NCI-H2196 (cell line): ENCODE measurements around the gene SOCS3.
"Not testable (repeated sequence)": the region's sequence is repeated elsewhere in the genome, so short reads cannot be mapped to it uniquely, and the experiment has no call there.

Experiments used
- DNase-seq: peaks from one replicate; lab custom pipeline; 2025; ENCODE audit not compliant: unreplicated experiment; lab: John Stamatoyannopoulos, UW

The SOCS3 gene

DNA sequence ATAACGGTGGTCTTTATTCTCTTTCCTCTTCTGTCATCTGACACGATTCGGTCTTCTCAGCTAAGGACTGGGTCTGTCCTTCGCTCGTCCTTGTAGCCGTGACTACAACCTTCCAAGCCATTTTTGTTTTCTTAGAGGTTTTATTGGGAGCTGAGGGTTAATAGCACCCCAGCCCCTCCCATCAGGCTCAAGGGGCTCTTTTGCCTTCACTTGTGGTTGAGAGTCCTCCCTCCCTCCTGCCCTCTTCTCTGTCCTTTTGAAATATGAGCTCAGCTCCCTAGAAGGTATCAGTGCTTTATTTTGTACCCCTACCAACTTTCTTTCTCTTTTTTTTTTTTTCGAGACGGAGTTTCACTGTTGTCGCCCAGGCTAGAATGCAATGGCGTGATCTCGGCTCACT is 24.7 kb downstream of the SOCS3 start:
- DNase-seq = no peak

DNA sequence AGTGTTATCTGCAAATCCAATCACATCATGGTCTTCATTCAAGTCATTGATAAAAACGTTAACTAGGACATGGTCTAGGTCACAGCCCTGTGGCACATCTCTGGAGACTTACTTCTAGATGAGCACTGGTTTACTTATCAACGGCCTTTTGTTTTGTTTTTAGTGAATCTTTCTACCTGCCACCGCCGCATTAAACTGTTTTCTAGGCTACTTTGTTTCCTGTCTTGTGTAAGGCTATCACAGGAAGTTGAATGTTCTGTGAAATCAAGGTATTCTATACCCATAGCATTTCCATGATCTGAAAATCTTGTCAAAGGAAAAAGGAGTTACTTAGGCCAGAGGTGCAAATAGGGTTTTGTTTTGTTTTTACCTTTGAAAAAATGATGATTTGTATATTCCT is 26.9 kb downstream of the SOCS3 start:
- no peak for DNase-seq

DNA sequence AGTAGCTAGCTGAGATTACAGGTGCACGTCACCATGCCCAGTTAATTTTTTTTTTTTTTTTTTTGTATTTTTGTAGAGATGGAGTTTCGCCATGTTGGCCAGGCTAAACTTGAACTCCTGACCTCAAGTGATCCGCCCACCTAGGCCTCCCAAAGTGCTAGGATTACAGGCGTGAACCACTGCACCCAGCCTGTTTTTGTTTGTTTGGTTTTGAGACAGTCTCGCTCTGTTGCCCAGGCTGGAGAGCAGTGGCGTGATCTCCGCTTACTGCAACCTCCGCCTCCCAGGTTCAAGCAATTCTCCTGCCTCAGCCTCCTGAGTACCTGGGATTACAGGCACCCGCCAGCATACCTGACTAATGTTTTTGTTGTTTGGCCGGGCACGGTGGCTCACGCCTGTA is 28.5 kb downstream of the SOCS3 start:
- DNase-seq = not testable (repeated sequence)

DNA sequence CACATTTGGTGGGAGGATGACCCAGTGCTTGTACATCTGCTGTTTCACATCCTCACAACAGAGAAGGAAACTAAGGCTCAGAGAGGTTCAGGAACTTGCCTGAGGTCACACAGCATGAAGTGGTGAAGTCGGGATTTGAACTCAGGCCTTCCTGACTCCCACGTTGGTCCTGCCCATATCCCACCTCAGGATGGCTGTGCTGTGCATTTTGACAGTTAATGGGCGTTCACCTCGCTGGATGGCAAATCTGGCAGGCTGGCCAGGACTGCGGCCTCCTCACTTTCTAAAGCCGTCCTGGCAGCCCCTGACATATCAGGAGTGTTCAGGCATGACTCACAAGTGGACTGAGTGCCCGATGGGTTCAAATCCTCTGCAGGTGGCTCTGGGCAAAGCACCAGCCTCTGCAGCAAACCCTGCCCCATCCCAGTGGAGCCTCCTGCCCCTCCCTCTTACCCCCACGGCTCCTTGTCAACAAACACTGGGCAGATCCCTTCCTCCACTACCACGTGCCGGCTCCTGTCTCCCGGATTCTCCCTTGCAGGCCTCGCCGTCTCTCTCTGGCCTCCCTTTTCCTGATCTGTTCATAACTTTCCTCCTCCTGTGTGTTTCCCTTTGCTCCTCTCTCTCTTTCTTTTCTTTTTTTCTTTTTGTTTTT is 29.2 kb downstream of the SOCS3 start:
- DNase-seq = no peak

DNA sequence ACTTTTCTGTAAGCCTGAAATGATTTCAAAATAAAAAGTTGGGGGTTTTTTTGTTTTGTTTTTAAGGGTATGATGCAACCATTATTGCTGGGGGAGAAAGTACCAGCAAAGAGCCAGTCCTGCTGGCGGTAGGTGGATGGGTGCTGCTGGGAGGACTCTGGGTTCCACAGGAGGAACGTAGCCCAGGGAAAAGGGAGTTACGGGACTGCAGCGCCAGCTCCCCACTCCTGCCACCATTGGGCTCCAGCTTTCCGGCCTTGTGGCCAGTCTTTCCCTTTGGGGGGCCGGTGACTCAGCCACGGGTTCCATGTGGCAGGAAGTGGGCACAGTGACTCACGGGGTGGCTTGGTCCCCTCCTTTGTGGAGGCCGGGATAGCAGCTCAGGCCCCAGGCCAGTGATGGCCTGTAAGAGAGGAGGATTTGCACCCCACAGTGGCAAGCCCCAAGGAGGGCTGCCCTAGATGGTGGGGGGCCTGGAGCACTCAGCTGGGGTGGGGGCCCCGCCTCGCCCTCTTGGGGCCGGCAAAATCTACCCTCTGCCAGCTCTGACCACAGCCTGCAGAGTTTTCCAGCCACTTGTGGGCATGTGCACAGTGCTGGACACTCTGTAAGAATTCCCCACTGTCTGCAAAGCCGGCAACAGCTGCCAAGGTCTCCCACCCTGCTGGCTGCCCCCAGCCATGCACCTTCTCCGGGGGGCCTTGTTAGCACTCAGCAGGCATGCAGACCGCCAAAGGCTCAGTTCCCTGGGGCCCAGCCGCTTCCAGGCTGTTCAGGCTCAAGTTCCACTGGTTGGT is 30.4 kb downstream of the SOCS3 start:
- DNase-seq = no peak

DNA sequence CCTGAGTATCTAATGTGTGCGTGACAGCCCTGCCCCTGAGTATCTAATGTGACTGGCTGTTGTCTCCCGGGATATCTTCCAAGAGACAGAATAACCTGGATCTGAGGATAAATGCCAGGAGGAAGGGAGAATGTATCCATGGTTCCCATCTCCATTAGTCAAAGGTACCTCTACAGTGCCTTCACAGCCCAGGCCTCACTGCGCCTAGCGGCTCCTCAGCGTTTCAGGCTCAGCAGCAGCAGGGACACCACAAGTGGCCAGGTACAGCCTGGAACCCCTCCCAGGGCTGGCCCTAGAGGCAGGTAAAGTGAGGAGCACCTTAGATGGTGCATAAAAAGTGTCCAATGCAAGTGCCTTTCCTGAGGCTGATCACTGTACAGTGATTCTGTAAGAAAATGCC is 32.0 kb downstream of the SOCS3 start:
- no peak for DNase-seq

DNA sequence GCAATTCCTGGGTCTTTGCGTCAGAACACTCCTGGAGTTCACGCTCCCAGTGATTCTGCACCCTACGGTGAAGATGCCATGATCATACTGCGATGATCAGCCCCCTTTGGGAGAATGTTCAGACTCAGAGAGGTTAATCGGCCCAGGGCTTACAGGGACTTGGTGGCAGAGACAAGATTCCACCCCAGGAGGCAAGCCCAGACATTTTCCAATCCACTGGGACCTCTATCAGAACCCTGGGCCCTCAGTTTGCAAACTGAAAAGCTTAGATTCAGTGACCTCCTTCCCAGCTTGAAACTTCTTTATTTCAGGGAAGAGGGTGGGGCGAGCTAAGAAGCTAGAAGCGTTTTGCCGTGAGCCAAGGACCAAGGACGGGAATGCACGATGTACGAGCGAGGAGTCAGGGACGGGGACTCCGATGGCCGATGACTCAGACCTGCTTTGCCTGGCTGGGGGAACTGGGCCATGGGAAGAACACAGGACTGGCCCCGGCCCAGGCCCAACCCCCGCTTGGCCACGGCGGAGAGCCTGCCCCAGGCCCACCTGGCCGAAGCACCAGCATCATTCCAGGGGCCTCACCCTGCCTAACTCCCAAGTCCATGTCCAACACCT is 34.7 kb downstream of the SOCS3 start:
- DNase-seq = no peak

DNA sequence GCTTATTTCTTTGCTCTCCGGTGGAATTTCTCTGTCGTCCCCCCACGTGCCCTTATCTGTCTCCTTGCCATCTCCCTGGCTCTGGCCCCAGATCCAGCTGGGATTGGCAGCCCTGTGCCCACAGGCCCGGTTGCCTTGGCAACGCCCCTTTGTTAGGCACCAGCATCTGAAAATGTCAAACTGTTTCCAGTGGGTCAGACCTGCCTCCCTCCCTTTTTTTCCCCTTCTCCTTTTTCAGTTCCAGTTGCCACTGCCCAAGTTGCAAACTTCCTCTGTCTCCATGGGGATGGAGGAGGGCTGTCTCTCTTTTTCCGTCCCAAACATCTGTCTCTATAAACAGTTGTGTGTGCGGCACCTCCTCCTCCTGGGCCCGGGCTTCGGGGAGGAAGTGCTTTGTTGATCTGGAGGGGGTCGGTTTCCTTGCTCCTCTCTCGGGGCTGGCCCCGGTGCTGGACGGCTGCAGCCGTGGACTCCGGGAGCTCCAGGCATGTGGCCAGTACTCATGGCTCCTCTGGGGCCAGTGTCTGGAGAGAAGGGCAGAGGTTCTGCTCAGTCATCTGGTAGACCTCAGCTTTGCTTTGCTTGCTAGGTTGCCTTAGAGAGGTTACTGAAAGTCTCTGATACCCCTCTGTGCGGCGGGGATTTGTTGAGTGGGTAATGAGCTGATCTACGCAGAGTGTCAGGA is 35.3 kb downstream of the SOCS3 start:
- peak; percentile 88 for DNase-seq

DNA sequence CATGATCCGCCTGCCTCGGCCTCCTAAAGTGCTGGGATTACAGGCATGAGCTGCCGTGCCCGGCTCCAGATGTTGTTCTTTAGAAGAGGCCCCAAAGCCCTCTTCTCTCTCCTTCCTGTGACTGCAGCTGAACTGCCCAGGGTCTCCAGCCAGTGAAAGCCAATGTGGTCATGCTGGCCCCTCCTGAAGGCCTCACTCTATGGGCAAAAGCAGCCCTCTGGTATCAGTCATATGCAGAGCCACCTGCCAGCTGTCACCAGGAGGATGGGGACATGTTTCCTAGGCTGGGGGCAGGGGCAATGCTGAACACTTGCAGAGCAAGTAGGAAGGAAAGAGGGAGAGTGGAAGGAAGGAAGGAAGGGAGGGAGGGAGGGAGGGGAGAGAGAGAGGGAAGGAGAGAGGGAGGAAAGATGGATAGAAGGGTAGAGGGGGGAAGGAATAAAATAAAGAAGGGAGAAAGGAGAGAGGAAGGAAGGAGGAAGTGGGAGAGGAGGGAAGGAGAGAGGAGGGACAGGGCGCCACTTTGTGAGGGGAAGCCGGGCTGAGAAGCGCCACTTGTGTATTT is 36.0 kb downstream of the SOCS3 start:
- no peak for DNase-seq

DNA sequence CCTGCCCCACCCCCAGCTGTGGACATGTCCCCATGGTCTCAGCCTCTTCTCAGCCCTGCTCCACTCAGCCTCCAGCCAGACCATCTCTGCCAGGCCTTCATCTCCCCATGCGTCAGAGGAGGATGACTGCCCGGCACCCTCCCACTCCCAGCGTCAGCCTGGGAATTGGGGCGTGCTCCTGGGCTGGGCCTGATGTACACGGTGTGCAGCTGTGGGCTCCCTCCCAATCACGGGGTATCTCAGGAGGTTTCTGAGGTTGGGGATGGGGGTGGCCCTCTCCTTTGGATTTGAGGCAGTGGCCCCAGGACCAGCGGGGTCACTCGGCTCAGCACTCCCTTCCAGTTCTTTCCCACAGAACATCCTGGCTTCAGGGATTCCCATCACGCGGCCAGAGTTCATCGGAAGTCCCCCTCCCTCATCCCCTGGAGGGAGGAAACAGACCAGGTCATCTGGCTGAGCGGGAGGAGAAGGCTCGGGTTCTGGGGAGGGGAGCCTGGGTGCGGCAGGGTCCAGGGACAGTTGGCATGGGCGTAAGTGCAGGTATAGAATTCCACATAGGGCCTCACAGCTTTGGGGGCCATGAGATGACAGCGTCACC is 36.9 kb downstream of the SOCS3 start:
- no peak for DNase-seq

DNA sequence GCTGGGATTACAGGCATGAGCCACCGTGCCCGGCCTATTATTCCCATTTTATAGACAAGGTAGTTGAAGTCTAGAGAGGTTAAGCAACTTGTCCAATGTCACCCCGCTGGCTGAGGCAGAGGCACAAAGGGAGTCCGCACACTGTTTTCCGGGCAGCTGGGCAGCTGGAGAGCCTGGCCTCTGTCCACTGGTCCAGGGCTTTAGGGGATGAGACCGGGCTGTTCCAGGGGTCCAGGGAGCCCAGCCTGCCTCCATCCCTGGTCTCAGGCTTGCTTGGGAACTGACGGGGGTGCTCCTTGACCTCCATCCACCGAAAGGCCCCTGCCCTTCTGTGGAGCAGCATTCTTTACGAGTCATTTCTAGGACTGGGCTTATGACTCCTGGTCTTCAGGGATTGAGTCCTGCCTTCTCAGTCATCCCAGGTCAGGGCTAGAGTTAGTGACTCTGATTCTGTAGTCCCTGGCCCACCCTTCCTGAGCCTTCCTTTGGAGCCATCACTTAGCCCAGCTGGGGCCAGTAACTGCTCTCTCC is 37.5 kb downstream of the SOCS3 start:
- DNase-seq = no peak

DNA sequence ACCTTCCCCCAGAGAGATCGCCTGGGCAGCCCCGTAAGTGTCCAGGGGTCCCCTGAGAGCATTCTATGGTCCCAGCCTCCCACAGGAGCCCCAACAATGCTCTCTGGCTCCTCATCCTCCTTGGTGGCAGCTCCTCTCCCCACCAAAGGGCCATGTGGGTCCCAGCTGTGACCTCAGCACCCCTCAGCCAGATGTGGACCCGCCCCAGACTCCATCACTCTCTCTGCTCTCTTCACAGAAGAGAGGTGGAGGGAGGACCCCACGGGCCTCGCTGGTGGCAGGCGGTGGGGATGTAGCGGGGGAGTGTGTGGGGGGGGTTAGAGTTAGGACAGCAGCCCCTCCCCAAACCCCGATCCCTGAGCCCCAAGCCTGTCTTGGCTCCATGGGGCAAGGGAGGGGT is 41.0 kb downstream of the SOCS3 start:
- no peak for DNase-seq

DNA sequence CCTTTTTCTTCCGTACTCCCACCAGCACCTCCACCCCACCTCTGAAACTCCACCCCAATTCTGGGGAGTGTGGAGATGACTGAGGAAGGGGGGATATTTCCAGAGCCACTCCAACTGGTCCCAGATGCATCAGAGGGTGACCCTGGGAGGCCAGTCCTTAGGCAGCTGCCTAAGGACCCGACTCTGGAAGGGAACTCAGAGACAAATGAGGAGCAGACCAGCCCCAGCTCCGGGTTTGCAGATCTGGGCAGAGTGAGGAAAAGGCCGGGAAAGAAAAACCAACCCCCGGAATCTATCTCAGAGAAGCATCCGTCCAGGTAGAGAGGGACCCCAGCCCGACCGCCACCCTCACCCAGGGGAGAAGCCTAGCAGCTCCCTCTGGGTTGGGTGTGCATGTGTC is 41.5 kb downstream of the SOCS3 start:
- DNase-seq = no peak

DNA sequence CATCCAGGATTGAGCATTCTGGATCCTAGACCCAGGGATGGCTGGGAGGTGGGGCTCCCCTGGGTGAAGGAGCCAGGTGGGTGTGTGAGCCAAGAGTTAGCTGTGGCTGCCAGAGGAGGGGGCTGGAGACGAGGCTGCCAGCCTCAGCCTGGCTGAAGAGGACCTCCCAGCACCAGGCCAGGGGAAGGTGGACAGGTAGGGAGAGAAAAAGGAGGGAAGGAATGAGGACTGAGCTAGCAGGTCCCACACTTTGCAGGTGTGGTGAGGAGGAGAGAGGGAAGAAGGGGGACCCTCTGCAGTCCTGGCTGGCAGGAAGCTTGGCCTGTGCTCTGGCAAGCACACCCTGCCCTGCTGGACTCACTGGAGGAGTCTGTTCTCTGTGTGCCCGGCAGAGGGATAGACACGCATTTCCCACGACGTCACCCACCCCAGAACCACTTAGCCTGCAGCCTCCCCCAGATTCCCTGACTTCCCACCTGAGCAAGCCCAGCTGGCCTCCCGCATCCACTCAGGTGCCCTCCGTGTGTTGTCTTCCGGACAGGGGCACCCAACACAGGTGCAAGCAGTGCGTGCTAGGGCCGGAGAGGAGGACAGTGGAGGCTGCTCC is 42.0 kb downstream of the SOCS3 start:
- no peak for DNase-seq

DNA sequence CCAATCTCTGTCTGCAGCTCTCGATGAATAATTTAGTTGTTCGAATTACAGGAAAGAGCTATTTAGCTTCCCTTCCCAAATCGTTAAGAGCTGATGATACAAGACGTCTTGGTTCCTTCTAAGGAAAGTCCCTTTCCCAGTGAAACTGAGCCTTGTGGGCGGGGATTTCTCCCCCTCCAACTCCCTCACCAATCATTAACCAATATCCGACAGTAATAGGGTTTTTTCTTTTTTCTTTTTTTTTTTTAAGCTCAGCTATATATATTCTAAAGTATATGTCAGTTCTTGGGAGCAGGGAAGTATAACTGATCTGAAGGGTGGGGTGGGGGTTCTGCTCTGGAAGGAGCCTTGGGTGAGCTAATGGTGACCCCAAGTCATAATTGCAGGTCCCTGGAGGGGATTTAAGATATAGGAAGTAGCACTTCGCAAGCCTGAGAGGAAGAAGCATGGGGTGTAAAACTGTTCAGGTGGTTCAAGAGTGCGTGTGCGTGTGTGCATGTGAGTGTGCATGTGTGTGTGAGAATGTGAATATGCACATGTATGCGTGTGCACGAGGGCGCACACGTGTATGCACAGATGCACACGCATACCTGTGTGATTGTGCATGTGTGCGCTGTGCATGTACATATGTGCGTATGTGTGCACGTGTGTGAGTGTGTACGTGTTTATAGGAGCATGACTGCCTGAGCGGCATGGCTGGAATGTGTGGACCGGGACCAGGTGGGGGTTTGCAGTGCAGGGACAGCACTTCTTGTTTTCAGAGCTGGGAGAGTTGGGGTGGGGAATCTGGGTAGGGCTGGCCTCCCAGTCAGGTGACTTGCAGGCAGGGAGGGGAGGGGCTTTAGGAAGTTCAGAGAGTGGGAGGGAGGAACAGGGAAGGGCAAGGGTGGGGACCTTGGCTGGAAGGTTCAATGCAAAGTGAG is 42.7 kb downstream of the SOCS3 start:
- DNase-seq = peak; percentile 60

DNA sequence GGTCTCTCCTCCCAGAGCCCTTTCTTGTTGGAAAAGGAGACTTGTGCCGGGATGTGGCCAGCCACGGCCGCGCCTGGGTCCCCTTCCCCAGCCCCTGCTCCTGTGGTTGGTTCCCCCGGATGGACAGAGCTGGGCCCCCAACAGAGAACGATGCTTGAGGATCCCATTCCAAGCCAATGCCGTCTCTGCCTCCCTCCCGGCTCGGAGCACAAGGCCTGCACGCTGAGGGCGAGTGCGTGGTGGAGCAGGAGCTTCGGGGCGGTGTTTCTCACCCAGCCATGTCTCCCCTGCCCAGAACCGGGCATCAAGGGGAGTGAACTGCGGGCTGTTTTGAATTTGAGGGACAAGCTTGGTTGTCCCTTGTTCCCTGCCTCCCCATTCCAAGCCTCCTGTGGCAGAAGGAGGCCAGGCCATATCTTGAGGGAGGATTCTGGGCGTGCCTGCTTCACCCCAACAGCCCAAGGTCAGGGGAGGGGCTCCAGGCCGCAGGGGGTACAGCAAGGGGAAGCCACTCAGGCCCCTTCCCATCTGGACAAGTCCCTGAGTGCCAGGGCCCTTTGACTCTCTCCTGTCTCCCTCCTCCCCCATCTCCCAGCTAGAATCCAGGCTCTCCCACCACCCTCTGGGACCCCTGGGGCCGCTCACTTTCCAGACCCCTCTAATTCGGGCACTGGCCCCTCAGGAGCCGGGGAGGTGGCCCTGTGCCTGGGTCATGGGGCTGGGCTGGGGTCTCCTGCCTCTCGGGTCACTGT is 43.6 kb downstream of the SOCS3 start:
- no peak for DNase-seq

DNA sequence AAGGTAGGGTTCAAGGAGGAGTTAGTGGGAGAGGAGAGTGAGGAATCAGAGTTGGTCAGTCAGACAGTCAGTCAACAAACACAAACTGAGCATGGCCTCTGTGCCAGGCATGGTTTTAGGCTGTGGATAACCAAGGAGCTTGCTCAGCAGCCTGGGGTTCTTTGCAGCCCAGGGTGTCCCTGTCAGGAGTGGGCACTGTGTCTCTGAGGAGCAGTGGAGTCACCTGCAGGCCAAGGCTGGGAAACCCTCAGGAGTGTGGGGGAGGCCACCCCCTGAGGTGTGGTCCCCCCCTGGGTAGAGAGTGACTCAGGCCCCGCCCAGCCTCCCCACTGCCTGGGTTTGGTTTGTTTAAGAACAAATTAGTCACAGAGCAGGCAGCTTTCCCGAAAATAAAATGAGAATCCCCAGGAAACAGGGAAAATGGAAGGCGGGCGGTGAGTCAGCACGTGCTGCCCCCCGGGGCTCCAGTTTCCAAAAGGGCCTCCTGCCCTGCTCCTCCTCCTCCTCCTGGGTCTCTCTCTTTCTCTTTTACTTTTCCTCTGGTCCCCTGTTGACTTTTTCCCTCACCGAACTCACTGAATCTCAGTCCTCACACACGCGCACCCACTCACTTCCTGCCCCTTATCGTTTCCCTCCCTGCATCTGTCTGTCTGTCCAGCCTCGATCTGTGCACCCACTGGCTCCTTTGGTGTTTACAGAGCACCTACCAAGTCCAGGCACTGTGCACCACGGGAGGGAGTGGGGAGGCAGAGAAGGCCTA is 44.3 kb downstream of the SOCS3 start:
- no peak for DNase-seq
